ENCODE measurements around the gene ZNF777. TPM values are rescaled to one million over a fixed set of nuclear protein-coding genes. Genes with fewer than 3 reads are reported as not detected.

ZNF777 gene
- total and polyA plus RNA-seq, 2 experiments from 2014 or later, result 2.8 to 7.9 TPM

DNA sequence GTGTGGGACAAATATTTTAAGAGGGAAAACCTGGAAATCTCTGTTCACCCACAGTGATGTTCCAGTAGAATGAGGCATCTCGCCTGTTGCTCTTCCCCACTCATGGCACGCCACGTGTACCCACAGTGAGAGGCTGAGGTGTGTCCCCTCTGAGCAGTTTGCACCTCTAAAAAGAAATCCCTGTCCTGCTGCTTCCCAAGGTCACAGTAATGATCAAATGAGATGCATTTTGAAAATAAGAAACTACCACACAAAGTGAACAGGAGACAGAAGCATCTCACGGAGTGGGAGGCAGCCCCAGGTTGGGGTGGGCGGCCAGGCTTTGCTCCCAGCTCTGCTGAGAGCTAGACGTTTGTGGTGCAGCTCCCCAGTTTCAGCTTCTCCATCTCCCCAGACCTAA lies 12.4 kb upstream of the ZNF777 start (continued):
- no peak for TF ChIP-seq CTCF (conservative IDR thresholded peaks at IDR 0.05; ENCODE audit: low read depth in 2 of 2)
- no peak for TF ChIP-seq EZH2phosphoT487 (IDR thresholded peaks at IDR 0.05; ENCODE audit: unreplicated experiment)
- TF ChIP-seq NANOG (IDR thresholded peaks at IDR 0.05; ENCODE audit: borderline replicate concordance), result no peak
- no peak for TF ChIP-seq STAT1 (IDR thresholded peaks at IDR 0.05; ENCODE audit: unreplicated experiment)
- TF ChIP-seq EZH2 (IDR thresholded peaks at IDR 0.05; ENCODE audit: low read depth, unreplicated experiment), result no peak
- TF ChIP-seq ZNF114 (CRISPR knock-in tag; IDR thresholded peaks at IDR 0.05), result no peak
- no peak for TF ChIP-seq JUNB (IDR thresholded peaks at IDR 0.05; ENCODE audit: unreplicated experiment)
- no peak for TF ChIP-seq ETS1 (IDR thresholded peaks at IDR 0.05)
- no peak for TF ChIP-seq ZNF331 (CRISPR knock-in tag; IDR thresholded peaks at IDR 0.05; ENCODE audit: low read depth)

GRCh38 chr7:149471289-149471953 lies 10.6 kb upstream of the ZNF777 start:
- peaks cover 11% of the 10 kb centered on the region for H3K9me3 Mint-ChIP-seq
- Histone ChIP-seq H3K36me3 (ENCODE audit: insufficient read depth) (no peaks in the 10 kb centered on the region), H3K27ac (ENCODE audit: low read depth) (no peak overlapping the region), H3K27me3 (ENCODE audit: insufficient read depth) (no peaks in the 10 kb centered on the region), H3K4me3 (no peak overlapping the region), H2AFZ (no peak overlapping the region), H4K20me1 (replicated peaks; ENCODE audit: insufficient read depth) (no peaks in the 10 kb centered on the region; the same call in 1 of the 2 replicates), H3F3A (replicated peaks; ENCODE audit: low read depth) (no peaks in the 10 kb centered on the region), H3K4me1 (ENCODE audit: insufficient read depth) (no peaks in the 10 kb centered on the region), H3K4me2 (no peak overlapping the region), H3K79me2 (replicated peaks; ENCODE audit: insufficient read depth) (no peaks in the 10 kb centered on the region), H3K9me2 (ENCODE audit: insufficient read depth) (no peaks in the 10 kb centered on the region)
- DNase-seq (ENCODE audit: low spot score) (no peak), ATAC-seq (no peak)
- H3K27me3 Mint-ChIP-seq (ENCODE audit: insufficient read depth, low read depth, poor library complexity), result peaks cover 3% of the 10 kb centered on the region
- H3K4me1 Mint-ChIP-seq, result no peaks in the 10 kb centered on the region; the same call in 2 of the 3 replicates
- H3K4me3 Mint-ChIP-seq, result no peak overlapping the region
- no peak overlapping the region for H3K27ac Mint-ChIP-seq
- H3K36me3 Mint-ChIP-seq (ENCODE audit: low read depth), result peaks cover 46% of the 10 kb centered on the region
- TF ChIP-seq EZH2 (IDR thresholded peaks at IDR 0.05; ENCODE audit: low read depth, unreplicated experiment) (no peak), REST (IDR thresholded peaks at IDR 0.05; ENCODE audit: unreplicated experiment) (no peak), ETS1 (IDR thresholded peaks at IDR 0.05) (no peak), CTCF (conservative IDR thresholded peaks at IDR 0.05; ENCODE audit: low read depth in 2 of 2) (no peak), NANOG (IDR thresholded peaks at IDR 0.05; ENCODE audit: borderline replicate concordance) (no peak), CREB1 (CRISPR knock-in tag; IDR thresholded peaks at IDR 0.05; ENCODE audit: low read depth) (no peak), EZH2phosphoT487 (IDR thresholded peaks at IDR 0.05; ENCODE audit: unreplicated experiment) (no peak), JUNB (IDR thresholded peaks at IDR 0.05; ENCODE audit: unreplicated experiment) (no peak)

Measured in GM23338 (cell line).